Endothelial cell of umbilical vein (primary cell): Measurements from ENCODE around the gene ANKHD1. TPM values are rescaled to one million over a fixed set of nuclear protein-coding genes. Genes with fewer than 3 reads are reported as not detected.

Source experiments
- Bru-seq: library from RNA; stranded (reverse); fragments of 400-500 nt; gene quantifications from one replicate; lab custom pipeline; 2021; lab: Mats Ljungman, UMichigan
- BruChase-seq, 2 experiments: library from RNA; stranded (reverse); fragments of 400-500 nt; gene quantifications; one replicate each; lab custom pipeline; 2021; lab: Mats Ljungman, UMichigan
- BruUV-seq: library from RNA; stranded (reverse); fragments of 400-500 nt; replicated peaks from 2 replicates; lab custom pipeline; 2021; lab: Mats Ljungman, UMichigan
- CTCF ChIA-PET: fragments of 300-600, 350-600 bp; sonication (Branson Sonifier 250); formaldehyde crosslinking; loops from one replicate; lab custom pipeline; 2021; ENCODE audit warnings: antibody characterized with exemption, inconsistent platforms; lab: Charles Lee
- POLR2A ChIA-PET: fragments of 300-600, 350-600 bp; sonication (Branson Sonifier 250); formaldehyde crosslinking; loops from one replicate; lab custom pipeline; 2021; ENCODE audit warnings: antibody characterized with exemption, inconsistent platforms; lab: Charles Lee
- DNase-seq: peaks from one replicate; pipeline ENCODE4 v3.0.0-alpha.2; 2011; ENCODE audit warnings: low read depth, low spot score
- FAIRE-seq: peaks from 2 replicates; lab custom pipeline; 2011; peaks lifted over from hg19 to GRCh38; lab: Jason Lieb, UNC
- H2AFZ ChIP-seq: 2 replicates; pipeline ENCODE4 v1.6.0; 2012; ENCODE audit warnings: low read depth, low read length, control low read depth, inconsistent platforms
- H3K27ac ChIP-seq: 2 replicates; pipeline ENCODE4 v1.5.1; 2011; ENCODE audit warnings: low read depth, mild to moderate bottlenecking, control low read depth, low read length, moderate library complexity; ENCODE audit not compliant: insufficient read depth
- H3K27me3 ChIP-seq, 2 experiments: 2 replicates each; pipeline versions ENCODE4 v1.6.0 to v1.6.1; 2011; ENCODE audit warnings: low read length in 2 of 2, mixed read lengths in 1 of 2; ENCODE audit not compliant: control insufficient read depth in 2 of 2, insufficient read depth in 2 of 2
- H3K36me3 ChIP-seq, 2 experiments: 2 replicates in 1 of 2; 3 replicates in 1 of 2; pipeline ENCODE4 v1.5.1; 2011; ENCODE audit warnings: low read length in 2 of 2, mild to moderate bottlenecking in 1 of 2, moderate library complexity in 1 of 2; ENCODE audit not compliant: control insufficient read depth in 2 of 2, insufficient read depth in 2 of 2; ENCODE audit errors: extremely low read depth in 1 of 2
- H3K4me1 ChIP-seq: 3 replicates; pipeline ENCODE4 v1.5.1; 2011; ENCODE audit warnings: mild to moderate bottlenecking, low read length; ENCODE audit not compliant: control insufficient read depth, insufficient read depth; ENCODE audit errors: extremely low read depth
- H3K4me2 ChIP-seq: 2 replicates; pipeline ENCODE4 v1.6.1; 2011; ENCODE audit warnings: low read length, control low read depth, mixed read lengths; ENCODE audit not compliant: insufficient read depth
- H3K4me3 ChIP-seq, 3 experiments: fragments of 200-600 bp in 1 of 3; sonication (generic), shearing (Covaris generic) in 1 of 3; replicated peaks in 1 of 3; 2 replicates each; pipeline ENCODE4 v1.5.1; 2011 to 2016; ENCODE audit warnings: control low read depth in 3 of 3, low read length in 3 of 3, mild to moderate bottlenecking in 2 of 3, inconsistent platforms in 1 of 3, low read depth in 1 of 3, moderate library complexity in 1 of 3; ENCODE audit not compliant: insufficient read depth in 1 of 3
- H3K79me2 ChIP-seq: 2 replicates; pipeline ENCODE4 v1.6.0; 2012; ENCODE audit warnings: low read length, inconsistent platforms; ENCODE audit not compliant: control insufficient read depth, insufficient read depth
- H3K9ac ChIP-seq: replicated peaks from 2 replicates; pipeline ENCODE3; 2011; ENCODE audit warnings: low read length, control low read depth; ENCODE audit not compliant: insufficient read depth; ENCODE audit errors: extremely low read depth
- H3K9me1 ChIP-seq: replicated peaks from 3 replicates; pipeline ENCODE4 v1.6.0; 2011; ENCODE audit warnings: mild to moderate bottlenecking, low read length; ENCODE audit not compliant: control insufficient read depth, insufficient read depth; ENCODE audit errors: extremely low read depth
- H3K9me3 ChIP-seq: replicated peaks from 2 replicates; pipeline ENCODE4 v1.5.1; 2012; ENCODE audit warnings: low read length, inconsistent platforms; ENCODE audit not compliant: control insufficient read depth, insufficient read depth
- H4K20me1 ChIP-seq: replicated peaks from 2 replicates; pipeline ENCODE3; 2011; ENCODE audit warnings: mild to moderate bottlenecking, low read length; ENCODE audit not compliant: control insufficient read depth, insufficient read depth; ENCODE audit errors: extremely low read depth
- CTCF ChIP-seq, 2 donors: IDR thresholded peaks; 1 replicate in 1 of 2; 2 replicates in 1 of 2; pipeline ENCODE4 v1.5.1; 2011; ENCODE audit warnings: low read length in 2 of 2, mild to moderate bottlenecking in 2 of 2, moderate library complexity in 2 of 2, control low read depth in 1 of 2, inconsistent platforms in 1 of 2, low read depth in 1 of 2; ENCODE audit not compliant: insufficient read depth in 1 of 2; ENCODE audit errors: extremely low read depth in 1 of 2
- EZH2 ChIP-seq: IDR thresholded peaks from 2 replicates; pipeline ENCODE4 v1.6.1; 2012; ENCODE audit warnings: borderline replicate concordance, low read depth, mild to moderate bottlenecking, moderate library complexity, low read length, inconsistent platforms; ENCODE audit not compliant: severe bottlenecking
- FOS ChIP-seq: IDR thresholded peaks from 2 replicates; pipeline ENCODE4 v1.6.1; 2011; ENCODE audit warnings: mild to moderate bottlenecking, low read length, moderate library complexity, borderline replicate concordance; ENCODE audit not compliant: insufficient read depth
- GATA2 ChIP-seq: IDR thresholded peaks from 2 replicates; pipeline ENCODE4 v1.7.0; 2011; ENCODE audit warnings: low read depth, mild to moderate bottlenecking, moderate library complexity, mixed read lengths, low read length; ENCODE audit not compliant: insufficient read length, insufficient read depth
- JUN ChIP-seq: IDR thresholded peaks from 2 replicates; pipeline ENCODE4 v1.6.1; 2011; ENCODE audit warnings: borderline replicate concordance, low read depth; ENCODE audit not compliant: insufficient read length, insufficient read depth
- MAX ChIP-seq: IDR thresholded peaks from 2 replicates; pipeline ENCODE4 v1.6.1; 2011; ENCODE audit not compliant: insufficient read depth, insufficient read length
- MYC ChIP-seq: IDR thresholded peaks from one replicate; pipeline ENCODE4 v1.6.1; 2011; ENCODE audit warnings: mild to moderate bottlenecking, low read depth, low read length
- POLR2A ChIP-seq: IDR thresholded peaks from 2 replicates; pipeline ENCODE4 v1.6.1; 2012; ENCODE audit warnings: low read depth, mild to moderate bottlenecking, control low read depth, low read length
- POLR2AphosphoS5 ChIP-seq: IDR thresholded peaks from 2 replicates; pipeline ENCODE4 v1.6.1; 2012; ENCODE audit warnings: low read depth, mild to moderate bottlenecking, control low read depth, low read length, moderate library complexity; ENCODE audit not compliant: insufficient read depth
- dilution Hi-C: fragments of 300-500 bp; cut with MboI; formaldehyde crosslinking; loops from one replicate; pipeline ENCODE4 v1.15.0; 2019; ENCODE audit warnings: low sequenced_read_pairs; ENCODE audit not compliant: extremely low pct_ligation_motif_present
- intact Hi-C: fragments of 100-400 bp; cut with micrococcal nuclease; formaldehyde crosslinking; loops from one replicate; pipeline ENCODE4 v1.10.0; 2022
- long read RNA-seq: library from polyadenylated mRNA; stranded (forward); transcript quantifications from one replicate; pipeline ENCODE4 v2.0.0, GENCODE V29; 2021
- polyA minus RNA-seq, 3 experiments: library from RNA; depleted of rRNA, polyadenylated mRNA; stranded (reverse); fragments of >200 nt; gene quantifications; 1 replicate in 1 of 3; 2 replicates in 2 of 3; pipeline ENCODE4 v1.2.3, GENCODE V29; 2011
- polyA plus RNA-seq, 4 experiments: library from polyadenylated mRNA; depleted of rRNA in 3 of 4; stranded (reverse) in 3 of 4; unstranded in 1 of 4; fragments of >200 nt; gene quantifications; 2 replicates each; pipeline versions ENCODE4 v1.2.1 to v1.2.3, GENCODE V29; 2011 to 2012; ENCODE audit warnings: missing spikeins in 1 of 4
- total RNA-seq: library from RNA; stranded (reverse); gene quantifications from 2 replicates; pipeline ENCODE4 v1.2.3, GENCODE V29; 2021

ANKHD1 gene
- total RNA-seq = 87.0 and 92.4 TPM in 2 replicates
- polyA plus RNA-seq = 54.8 and 56.1 TPM in 2 replicates
- 41.6 and 43.0 TPM in 2 replicates for polyA plus RNA-seq (2011; cell fraction: cytosol; rRNA removed)
- 156 and 175 TPM in 2 replicates for polyA plus RNA-seq (2011; cell fraction: nucleus; rRNA removed)
- 46.3 and 54.2 TPM in 2 replicates for polyA plus RNA-seq (2012)
- polyA minus RNA-seq = 155 and 170 TPM in 2 replicates
- 39.7 TPM for polyA minus RNA-seq (2011; cell fraction: cytosol; rRNA and poly(A)+ RNA removed)
- 173 and 218 TPM in 2 replicates for polyA minus RNA-seq (2011; cell fraction: nucleus; rRNA and poly(A)+ RNA removed)
- percentile 95 among the genes with signal in this experiment for Bru-seq, nascent RNA
- BruChase-seq, experiment 1, labeled RNA remaining after a 6-hour chase = percentile 96 among the genes with signal in this experiment
- percentile 97 among the genes with signal in this experiment for BruChase-seq, experiment 2, labeled RNA remaining after a 2-hour chase
- long read RNA-seq, transcript ANKHD1-205 (11 exons, 2,135 nt) = major isoform, 27 of 97 reads
- long read RNA-seq, partial matches to known transcripts = 44 of 97 reads
- long read RNA-seq, other reads (novel, unspliced or antisense) = 22 of 97 reads

- TSS peak; percentile 24 for BruUV-seq
- FAIRE-seq (peak; percentile 100), DNase-seq (peak; percentile 100)
- no peaks in the 10 kb centered on the region for H3K9me3 ChIP-seq
- ChIA-PET CTCF (interaction anchor here (0.9 to 2.9 kb wide), 8 partner anchors 16 to 234 kb away, joined by 3 to 22 read pairs (median 4); partner anchors contain the start of genes CD14 and EIF4EBP3), POLR2A (interaction anchor here (1.2 to 1.4 kb wide), 4 partner anchors 55 to 246 kb away, joined by 3 to 6 read pairs (median 4); partner anchors contain the start of genes EIF4EBP3, HBEGF, IK and NDUFA2)
- peak within 1 kb of the TSS; percentile 42 to 92 (median 87) for H3K4me3 ChIP-seq
- dilution Hi-C loops = no loop called here
- peaks cover 8% of the 10 kb centered on the region for H3K4me1 ChIP-seq
- peaks cover 48% of the 10 kb centered on the region for H3K79me2 ChIP-seq
- peaks cover 4% of the 10 kb centered on the region for H4K20me1 ChIP-seq
- no peaks in the 10 kb centered on the region for H3K9me1 ChIP-seq
- intact Hi-C loops = loop anchor here (1.0 to 5.0 kb wide), 8 partner anchors 29 to 319 kb away; partner anchors contain the start of genes APBB3, EIF4EBP3, IK and NDUFA2
- H3K27me3 ChIP-seq = no peaks in the 10 kb centered on the region
- H3K4me2 ChIP-seq = peak within 1 kb of the TSS; percentile 85
- TF ChIP-seq CTCF (IDR thresholded peaks at IDR 0.05; ENCODE audit: extremely low read depth in 1 of 2, insufficient read depth in 1 of 2, low read depth in 1 of 2, low read length in 2 of 2) (no peak), MAX (peak; percentile 77), POLR2A (peak; percentile 67), FOS (no peak), MYC (no peak), POLR2AphosphoS5 (peak; percentile 82), GATA2 (no peak), JUN (no peak), EZH2 (no peak)
- peak within 1 kb of the TSS; percentile 76 for H2AFZ ChIP-seq
- no peaks in the 10 kb centered on the region for H3K36me3 ChIP-seq
- peak within 1 kb of the TSS; percentile 44 for H3K27ac ChIP-seq
- peak within 1 kb of the TSS; percentile 76 for H3K9ac ChIP-seq
These were observed at the start of gene ANKHD1 for GRCh38 chr5:140401362-140402257. TSS of gene ANKHD1 (plus strand) at chr5:140401833. CDS start at chr5:140401968, 135 bp downstream.
